Measurements from ENCODE around the gene CHCHD4.

The CHCHD4 gene

DNA sequence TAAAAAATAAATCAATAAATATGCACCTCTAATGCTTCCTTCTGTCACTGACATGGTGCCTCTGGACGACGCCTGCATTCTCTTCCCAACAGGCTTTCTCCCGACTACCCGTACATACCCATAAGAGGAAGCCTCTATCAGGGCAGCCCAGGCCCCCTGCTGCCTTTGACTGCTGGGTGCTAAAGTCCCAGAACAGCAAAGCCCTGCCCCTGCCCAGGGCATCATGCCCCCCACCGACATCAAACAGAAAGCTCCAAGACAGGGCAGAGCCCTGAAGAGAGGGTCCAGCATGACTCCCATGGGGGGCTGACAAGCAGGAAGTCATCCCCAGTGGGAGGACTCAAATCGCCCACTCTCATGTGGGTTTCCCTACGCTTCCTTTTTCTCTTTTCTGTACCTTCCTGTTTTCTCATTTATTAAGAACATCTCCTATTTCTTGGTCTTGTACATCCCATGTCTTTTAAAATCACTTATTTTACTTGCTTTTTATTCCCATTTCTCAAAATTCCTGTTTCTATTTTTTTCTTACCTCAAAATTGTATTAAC lies 30.3 kb upstream of the CHCHD4 start:
- TF ChIP-seq, protein P1, sequence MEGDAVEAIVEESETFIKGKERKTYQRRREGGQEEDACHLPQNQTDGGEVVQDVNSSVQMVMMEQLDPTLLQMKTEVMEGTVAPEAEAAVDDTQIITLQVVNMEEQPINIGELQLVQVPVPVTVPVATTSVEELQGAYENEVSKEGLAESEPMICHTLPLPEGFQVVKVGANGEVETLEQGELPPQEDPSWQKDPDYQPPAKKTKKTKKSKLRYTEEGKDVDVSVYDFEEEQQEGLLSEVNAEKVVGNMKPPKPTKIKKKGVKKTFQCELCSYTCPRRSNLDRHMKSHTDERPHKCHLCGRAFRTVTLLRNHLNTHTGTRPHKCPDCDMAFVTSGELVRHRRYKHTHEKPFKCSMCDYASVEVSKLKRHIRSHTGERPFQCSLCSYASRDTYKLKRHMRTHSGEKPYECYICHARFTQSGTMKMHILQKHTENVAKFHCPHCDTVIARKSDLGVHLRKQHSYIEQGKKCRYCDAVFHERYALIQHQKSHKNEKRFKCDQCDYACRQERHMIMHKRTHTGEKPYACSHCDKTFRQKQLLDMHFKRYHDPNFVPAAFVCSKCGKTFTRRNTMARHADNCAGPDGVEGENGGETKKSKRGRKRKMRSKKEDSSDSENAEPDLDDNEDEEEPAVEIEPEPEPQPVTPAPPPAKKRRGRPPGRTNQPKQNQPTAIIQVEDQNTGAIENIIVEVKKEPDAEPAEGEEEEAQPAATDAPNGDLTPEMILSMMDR (conservative IDR thresholded peaks at IDR 0.05; ENCODE audit: low read depth, low read length), result no peak
- no peak for DNase-seq (ENCODE audit: low read depth)
- H3K4me3 ChIP-seq (ENCODE audit: low read length), result no peak overlapping the region

DNA sequence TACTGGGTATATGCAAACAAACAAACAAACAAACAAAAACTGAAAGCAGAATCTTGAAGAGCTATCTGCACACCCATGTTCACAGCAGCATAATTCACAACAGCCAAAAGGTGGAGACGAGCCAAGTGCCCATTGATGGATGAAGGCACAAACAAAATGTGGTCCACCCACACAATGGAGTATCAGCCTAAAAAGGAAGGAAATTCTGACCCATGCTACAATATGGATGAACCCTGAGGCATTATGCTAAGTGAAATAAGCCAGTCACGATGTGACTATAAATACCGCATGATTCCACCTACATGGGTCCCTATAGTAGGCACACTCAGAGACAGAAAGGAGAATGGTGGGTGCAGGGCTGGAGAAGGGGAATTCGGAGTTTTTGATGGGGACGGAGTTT lies 29.6 kb upstream of the CHCHD4 start:
- no peak overlapping the region for H3K4me3 ChIP-seq (ENCODE audit: low read length)
- DNase-seq (ENCODE audit: low read depth), result no peak
- TF ChIP-seq, protein P1 (conservative IDR thresholded peaks at IDR 0.05; ENCODE audit: low read depth, low read length), result no peak

DNA sequence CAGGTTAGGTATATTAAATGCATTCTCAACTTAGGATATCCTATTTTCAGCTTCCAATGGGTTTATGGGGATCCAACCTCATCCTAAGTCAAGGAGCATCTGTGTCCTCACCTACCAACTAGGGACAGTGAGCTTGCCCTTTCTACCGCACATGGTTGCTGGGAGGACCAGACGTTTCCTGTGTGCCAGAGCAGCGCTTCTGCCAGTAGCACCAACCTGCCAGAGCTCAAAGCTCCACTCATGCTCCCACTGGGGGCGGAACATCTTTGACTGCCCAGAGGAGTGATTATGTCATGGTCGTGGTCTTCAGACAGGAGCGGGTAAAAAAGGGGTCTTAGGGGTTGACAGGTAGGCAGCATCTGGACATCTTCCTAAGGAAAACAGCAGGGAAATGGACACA lies 29.0 kb upstream of the CHCHD4 start:
- DNase-seq (ENCODE audit: low read depth), result no peak
- H3K4me3 ChIP-seq (ENCODE audit: low read length), result no peak overlapping the region
- TF ChIP-seq, protein P1 (conservative IDR thresholded peaks at IDR 0.05; ENCODE audit: low read depth, low read length), result no peak

DNA sequence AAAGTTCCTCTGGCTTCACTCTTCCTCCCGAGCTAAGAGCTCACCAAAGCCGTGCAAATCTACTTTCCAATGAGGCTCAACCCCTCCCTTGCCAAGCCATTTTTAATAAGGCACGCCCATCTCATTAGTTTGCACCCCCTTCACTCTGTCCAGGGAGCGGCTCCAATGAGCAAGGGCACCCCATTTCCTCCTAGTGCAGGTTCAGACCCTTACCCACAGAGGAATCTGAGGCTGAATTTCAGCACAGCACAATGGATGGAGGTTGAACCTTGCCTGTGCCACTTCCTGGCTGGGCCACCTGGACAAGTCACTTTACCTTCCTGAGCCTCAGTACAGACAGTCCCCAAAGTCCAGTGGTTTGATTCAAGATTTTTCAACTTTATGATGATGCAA lies 28.3 kb upstream of the CHCHD4 start:
- TF ChIP-seq, protein P1 (conservative IDR thresholded peaks at IDR 0.05; ENCODE audit: low read depth, low read length), result no peak
- DNase-seq (ENCODE audit: low read depth), result no peak
- H3K4me3 ChIP-seq (ENCODE audit: low read length), result no peak overlapping the region

DNA sequence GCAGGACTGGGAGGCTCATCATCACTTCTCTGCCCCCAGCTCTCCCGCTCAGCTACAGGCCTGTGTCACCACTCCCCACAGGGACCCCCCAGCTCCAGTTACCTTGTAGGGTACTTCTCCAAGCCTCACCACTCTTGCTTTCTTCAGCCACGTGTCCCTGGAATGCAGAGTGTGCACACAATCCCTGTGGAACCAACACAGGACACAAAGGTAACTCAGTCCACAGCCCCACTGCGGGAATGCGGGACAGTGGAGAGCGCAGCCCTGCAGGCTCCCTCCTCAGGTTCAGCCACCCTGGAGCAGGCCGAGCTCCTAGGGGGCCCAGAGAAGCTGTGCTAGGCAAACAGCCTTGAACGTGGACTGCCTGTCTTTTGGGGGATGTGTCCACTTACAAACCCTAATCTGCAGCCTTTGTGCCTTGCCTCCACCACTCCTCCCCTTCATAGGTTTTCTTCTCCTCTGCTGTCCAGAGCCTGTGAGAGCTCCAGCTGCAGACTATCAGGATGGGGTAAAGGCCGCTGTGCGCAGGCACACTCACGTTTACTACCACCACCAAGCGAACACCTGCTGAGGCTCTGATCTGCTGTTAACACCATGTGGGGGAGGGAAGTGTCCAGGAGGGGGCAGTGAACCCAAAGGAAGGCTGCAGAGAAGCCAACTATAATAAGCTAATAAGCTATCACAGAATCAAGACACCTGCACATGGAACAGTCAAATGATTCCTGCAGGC lies 27.7 kb upstream of the CHCHD4 start:
- TF ChIP-seq, protein P1 (conservative IDR thresholded peaks at IDR 0.05; ENCODE audit: low read depth, low read length), result peak; percentile 34
- DNase-seq (ENCODE audit: low read depth), result no peak
- H3K4me3 ChIP-seq (ENCODE audit: low read length), result no peak overlapping the region

DNA sequence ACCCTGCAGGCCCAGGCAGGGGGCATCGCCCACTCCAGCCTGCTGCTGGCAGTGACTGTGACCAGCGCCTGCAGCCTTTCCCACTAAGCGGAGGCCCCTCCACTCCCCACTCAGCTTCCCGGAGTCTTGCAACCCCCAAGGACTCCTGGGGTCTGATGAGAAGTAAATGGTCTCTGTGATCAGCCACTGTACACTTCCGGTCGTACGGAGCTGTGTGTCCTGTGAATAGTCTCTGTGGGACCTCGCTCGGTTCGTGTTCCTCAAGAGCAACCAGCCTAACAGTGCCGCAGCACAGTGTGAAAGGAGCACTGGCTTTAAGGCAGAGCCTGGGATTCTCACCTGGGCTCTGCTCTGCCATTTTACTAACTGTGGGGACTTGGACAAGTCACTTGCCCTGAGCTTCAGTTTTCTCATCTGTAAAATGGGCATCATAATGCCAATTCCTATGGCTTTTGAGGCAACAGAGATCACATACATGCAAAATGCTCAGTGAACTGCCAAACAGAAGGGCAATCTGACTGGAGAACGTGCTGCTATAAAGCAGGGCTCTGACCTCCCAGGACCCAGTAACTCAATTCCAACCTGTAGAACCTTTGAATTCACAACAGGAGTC lies 26.9 kb upstream of the CHCHD4 start:
- TF ChIP-seq, protein P1 (conservative IDR thresholded peaks at IDR 0.05; ENCODE audit: low read depth, low read length), result no peak
- DNase-seq (ENCODE audit: low read depth), result no peak
- H3K4me3 ChIP-seq (ENCODE audit: low read length), result no peak overlapping the region
